HG03354 (cell line): Measurements from ENCODE around the gene SHMT1.
"Not testable (repeated sequence)": the region's sequence is repeated elsewhere in the genome, so short reads cannot be mapped to it uniquely, and the experiment has no call there.

Experiments
- ATAC-seq: cut with Tn5 transposase; IDR thresholded peaks from one replicate; pipeline ENCODE4 v1.9.1; 2021; ENCODE audit warnings: mild to moderate bottlenecking; ENCODE audit not compliant: unreplicated experiment, poor library complexity, severe bottlenecking

The SHMT1 gene

GRCh38 chr17:18379246-18380146 is 16.1 kb upstream of the SHMT1 start:
- ATAC-seq: no peak

- ATAC-seq: not testable (repeated sequence)
These were observed 15.3 kb upstream of the SHMT1 start for GRCh38 chr17:18378614-18379013.

GRCh38 chr17:18378205-18378505 is 14.8 kb upstream of the SHMT1 start:
- ATAC-seq: no peak

GRCh38 chr17:18377437-18378204 is 14.3 kb upstream of the SHMT1 start, which contains the start of gene EVPLL:
Gene EVPLL (plus strand): TSS chr17:18377778. CDS start chr17:18380938, 3,160 bp downstream.
- ATAC-seq: no peak

GRCh38 chr17:18374216-18374615 is 10.9 kb upstream of the SHMT1 start:
- ATAC-seq: no peak

- not testable (repeated sequence) for ATAC-seq
These were observed 9.8 kb upstream of the SHMT1 start for GRCh38 chr17:18373181-18373580.

- ATAC-seq: no peak
These were observed 8.1 kb upstream of the SHMT1 start for GRCh38 chr17:18371455-18371854.

GRCh38 chr17:18370761-18371160 is 7.4 kb upstream of the SHMT1 start:
- ATAC-seq: no peak

GRCh38 chr17:18368946-18369345 is 5.6 kb upstream of the SHMT1 start:
- no peak for ATAC-seq

- no peak for ATAC-seq
These were observed 816 bp upstream of the SHMT1 start for GRCh38 chr17:18364166-18364565.

- ATAC-seq: peak; percentile 21
These were observed 651 bp downstream of the SHMT1 start for GRCh38 chr17:18362698-18363100.

- ATAC-seq: no peak
These were observed 1.3 kb downstream of the SHMT1 start for GRCh38 chr17:18361837-18362697.

GRCh38 chr17:18360518-18360917 is 2.8 kb downstream of the SHMT1 start:
- no peak for ATAC-seq

- no peak for ATAC-seq
These were observed 6.7 kb downstream of the SHMT1 start for GRCh38 chr17:18356624-18357023.

- no peak for ATAC-seq
These were observed 9.8 kb downstream of the SHMT1 start for GRCh38 chr17:18353541-18353940.

- ATAC-seq: no peak
These were observed 19.3 kb downstream of the SHMT1 start for GRCh38 chr17:18344021-18344420.

GRCh38 chr17:18339933-18340332 is 23.4 kb downstream of the SHMT1 start:
- no peak for ATAC-seq

- ATAC-seq: not testable (repeated sequence)
These were observed 25.2 kb downstream of the SHMT1 start for GRCh38 chr17:18338158-18338557.

GRCh38 chr17:18332909-18333489 is 30.4 kb downstream of the SHMT1 start:
- ATAC-seq: no peak

GRCh38 chr17:18331879-18332278 is 31.5 kb downstream of the SHMT1 start:
- ATAC-seq: no peak
